ENCODE data around the gene GLI3.

The GLI3 gene

DNA sequence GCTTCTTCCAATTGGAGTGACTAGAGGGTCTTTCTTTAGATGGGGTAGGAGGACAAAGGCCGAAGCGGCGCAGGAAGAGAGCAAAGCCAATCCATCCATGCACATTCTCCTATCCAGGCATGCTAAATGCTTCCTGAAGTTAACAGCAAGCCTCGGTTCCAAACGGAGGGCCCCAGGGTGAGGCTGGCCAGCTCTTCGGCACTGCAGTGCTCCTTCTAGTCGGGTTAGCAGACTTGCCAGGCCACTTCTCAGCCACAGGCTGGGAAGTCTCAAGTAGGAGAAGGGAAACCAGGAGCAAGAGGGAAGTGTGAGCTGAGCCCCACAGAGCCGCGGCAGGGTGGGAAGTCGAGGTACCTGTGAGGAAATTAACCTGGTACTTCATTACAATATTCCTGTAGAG lies 280.3 kb downstream of the GLI3 start:
- DNase-seq: no peak

- DNase-seq: peak; percentile 96
These were observed 280.9 kb downstream of the GLI3 start for GRCh38 chr7:41955893-41956675.

GRCh38 chr7:41955451-41955850 lies 281.6 kb downstream of the GLI3 start:
- no peak for DNase-seq

DNA sequence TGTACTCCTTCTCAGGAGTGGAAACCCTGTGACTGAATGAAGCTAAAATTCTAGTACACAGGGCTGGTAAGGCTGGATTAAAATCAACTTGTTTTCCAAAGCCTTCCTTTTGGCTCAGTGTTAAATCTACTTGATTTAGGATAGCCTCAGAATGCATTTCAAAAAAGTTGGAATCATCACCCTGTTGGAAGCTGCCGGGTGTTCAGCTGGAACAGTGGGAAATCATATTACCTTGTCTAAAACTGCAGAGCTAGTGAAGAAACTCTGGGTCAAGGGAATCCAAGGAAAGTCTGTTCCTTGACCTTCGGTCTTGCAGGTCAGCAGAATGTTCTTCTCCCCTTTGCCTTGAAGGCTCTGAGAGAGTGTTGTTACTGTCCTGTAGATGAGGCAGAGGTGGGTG lies 282.0 kb downstream of the GLI3 start:
- DNase-seq: no peak

DNA sequence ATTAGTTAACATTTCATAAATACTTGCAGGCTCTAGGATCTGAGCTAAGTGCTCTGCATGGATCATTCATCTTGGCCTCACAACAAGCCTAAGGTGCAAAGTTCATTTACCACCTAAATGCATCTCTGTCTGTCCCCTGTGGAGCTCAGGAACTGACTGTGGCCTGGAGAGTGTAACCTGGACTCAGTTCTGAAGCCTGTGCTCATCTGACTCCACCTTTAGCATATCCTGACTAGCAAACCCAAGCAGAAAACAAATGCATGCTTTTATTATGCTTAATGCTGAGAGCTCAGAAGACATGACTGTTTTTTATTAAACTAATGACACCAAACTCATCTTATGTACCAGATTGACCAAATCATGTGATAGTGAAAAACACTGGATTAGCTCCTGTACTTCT lies 288.5 kb downstream of the GLI3 start:
- DNase-seq: no peak

DNA sequence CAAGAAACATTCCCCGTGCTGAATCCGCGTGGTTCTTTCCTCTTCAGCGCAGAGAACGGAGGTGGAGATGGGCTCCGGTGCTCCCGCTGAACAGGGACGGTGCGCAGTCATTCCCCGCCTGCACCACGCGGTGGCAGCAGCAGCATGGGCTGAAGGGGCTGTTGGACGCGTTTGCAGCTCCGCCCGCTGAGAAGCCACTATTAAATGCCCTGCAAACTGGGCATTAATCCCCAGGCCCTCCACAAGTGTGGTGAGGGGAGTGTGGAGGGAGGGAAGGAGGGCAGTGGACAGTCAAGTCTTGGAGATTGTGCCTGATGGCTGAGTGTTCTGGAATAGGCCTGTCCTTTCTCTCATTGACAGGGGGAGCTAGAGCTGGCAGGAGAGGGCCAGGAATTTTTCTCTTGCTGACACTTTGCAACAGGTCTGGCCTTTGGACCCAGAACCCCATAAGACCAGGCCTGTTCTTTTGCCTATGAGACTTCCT lies 293.9 kb downstream of the GLI3 start:
- DNase-seq: peak; percentile 89

GRCh38 chr7:41942468-41943093 lies 294.4 kb downstream of the GLI3 start:
- no peak for DNase-seq

DNA sequence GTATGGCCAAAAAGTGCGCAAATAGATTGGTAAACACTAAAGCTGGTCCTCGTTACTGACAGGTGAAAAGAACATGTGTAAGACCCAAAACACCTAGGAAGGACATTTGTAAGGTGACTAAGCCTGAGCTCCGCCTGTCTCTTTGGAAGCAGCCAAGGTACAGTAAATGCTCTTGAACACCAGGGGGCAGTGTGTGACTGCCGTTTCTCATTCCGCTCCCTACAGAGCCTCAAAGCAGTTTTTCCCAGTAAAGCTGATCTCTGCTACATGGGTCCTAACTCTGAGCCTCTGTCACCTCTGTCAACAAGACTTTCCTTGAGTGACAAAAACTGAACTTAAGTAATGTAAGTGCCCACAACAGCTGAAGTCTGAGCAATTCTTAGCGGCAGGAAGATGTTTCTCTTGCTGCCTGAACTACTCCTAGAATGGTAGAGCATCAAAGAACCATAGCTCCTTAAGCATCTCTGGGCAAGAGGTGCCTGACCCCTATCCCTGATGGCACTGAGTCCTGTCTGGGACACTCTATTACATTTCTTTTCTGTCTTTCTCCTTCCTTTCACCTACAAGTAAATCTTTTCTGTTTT lies 296.2 kb downstream of the GLI3 start:
- DNase-seq: peak; percentile 79

GRCh38 chr7:41938371-41938770 lies 298.6 kb downstream of the GLI3 start:
- no peak for DNase-seq

DNA sequence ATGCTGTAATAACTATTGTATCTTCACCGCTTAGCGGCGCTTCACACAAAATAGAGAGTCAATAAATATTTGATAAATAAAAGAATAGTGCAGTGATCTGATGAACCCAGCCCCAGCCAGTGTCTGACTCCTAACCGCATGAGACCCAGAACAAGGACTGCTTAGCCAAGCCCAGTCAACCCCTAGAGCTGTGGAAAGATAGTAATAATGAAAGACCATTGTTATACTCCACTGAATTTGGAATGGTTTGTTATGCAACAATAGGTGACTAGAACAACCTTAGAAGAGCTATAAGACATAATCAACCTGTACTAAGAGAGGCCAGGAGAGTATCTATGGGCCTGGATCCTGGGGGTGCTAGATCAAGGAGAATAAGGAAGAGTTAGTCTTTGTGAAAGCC lies 303.6 kb downstream of the GLI3 start:
- DNase-seq: no peak

GRCh38 chr7:41931263-41931646 lies 305.8 kb downstream of the GLI3 start:
- DNase-seq: no peak

- DNase-seq: no peak
These were observed 306.3 kb downstream of the GLI3 start for GRCh38 chr7:41930538-41931262.

DNA sequence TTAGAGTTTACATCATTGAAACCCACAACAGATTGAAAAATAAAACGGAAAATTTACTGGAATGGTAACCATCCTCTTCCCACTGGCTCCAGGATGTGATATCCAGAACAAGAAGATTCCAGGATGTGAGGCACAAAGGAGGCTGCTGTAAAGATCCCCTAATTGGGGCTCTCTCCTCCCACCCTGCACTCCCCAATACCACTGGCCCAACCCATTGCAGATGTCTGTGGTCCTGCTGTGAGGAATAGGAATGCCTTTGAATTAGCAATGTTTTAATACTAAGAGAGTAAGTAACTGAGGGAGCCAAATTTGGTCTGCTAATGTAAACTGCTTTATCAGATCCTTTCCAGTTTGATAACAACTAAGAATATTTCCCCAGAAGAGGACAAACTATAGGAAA lies 308.2 kb downstream of the GLI3 start:
- no peak for DNase-seq

GRCh38 chr7:41928166-41928565 lies 308.8 kb downstream of the GLI3 start:
- DNase-seq: no peak

- no peak for DNase-seq
These were observed 309.6 kb downstream of the GLI3 start for GRCh38 chr7:41927380-41927779.

- no peak for DNase-seq
These were observed 311.1 kb downstream of the GLI3 start for GRCh38 chr7:41925946-41926345.

- DNase-seq: no peak
These were observed 312.2 kb downstream of the GLI3 start for GRCh38 chr7:41924796-41925195.

GRCh38 chr7:41922373-41922772 lies 314.6 kb downstream of the GLI3 start:
- no peak for DNase-seq

DNA sequence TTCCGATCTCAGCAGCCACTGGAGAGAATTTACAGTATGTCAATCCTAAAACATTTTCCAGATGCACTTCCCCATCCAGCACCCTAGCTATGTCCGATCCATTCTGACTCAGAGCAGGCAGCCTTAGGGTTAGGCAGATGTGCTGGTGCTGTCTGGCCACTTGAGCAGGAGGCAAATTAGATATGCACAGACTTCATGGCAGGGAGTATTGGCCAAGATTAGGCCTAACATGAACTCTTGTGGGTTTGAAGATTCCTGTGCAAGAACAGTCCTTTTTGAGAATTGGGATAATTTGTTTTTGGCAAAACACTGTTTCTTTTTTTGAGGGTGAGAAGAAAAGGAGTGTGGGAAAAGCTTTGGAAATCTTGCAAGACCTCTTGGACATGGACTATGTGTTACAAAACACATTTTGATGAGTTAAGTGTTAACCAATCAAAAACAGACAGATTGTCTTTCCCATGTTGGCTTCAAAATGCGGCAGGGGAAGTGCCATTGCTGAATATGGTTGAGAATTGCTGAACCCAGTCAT lies 315.5 kb downstream of the GLI3 start:
- no peak for DNase-seq

DNA sequence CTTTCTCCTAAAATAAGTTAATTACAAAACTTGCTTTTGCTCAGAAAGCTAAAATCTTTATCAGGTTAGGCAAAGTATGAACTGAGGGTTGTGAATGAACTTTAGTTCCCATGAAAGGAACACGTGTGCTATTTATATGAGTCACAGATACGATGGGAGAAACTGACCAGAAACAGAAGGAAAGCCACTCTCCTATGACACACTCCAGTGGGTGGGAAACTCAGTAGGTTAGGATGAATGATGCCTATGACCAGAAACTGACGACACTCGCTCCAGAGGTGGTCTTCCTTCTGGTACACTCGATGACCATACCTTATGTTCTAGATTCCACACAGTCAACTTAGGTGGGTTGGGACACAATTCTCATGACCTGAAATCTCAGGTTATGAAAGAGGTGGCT lies 318.4 kb downstream of the GLI3 start:
- DNase-seq: no peak

DNA sequence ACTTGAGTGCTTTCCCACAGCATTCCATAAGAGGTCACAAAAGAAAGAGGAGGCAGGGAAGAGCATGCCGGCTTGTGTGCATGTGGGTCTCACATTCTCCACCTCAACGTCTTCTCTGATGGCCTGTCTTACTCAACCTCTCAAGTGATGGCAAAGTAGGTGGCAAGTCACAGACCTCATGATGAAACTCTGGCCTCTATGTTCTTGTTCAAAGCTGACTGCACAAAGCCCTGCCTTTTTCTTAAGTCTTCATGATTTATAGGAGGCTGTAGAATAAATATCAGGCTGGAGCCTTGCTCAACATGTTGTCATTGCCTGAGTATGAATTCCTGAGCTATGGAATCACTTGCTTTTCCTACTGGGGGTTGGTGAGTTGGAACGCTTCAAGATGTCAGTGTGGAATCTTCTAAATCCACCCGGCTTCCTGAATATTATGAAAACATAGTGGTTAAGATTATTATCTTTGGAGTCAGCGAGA lies 320.5 kb downstream of the GLI3 start:
- DNase-seq: no peak

GRCh38 chr7:41915871-41916270 lies 321.1 kb downstream of the GLI3 start:
- DNase-seq: no peak
